ENCODE measurements around the gene TMEFF1. TPM values are rescaled to one million over a fixed set of nuclear protein-coding genes. Genes with fewer than 3 reads are reported as not detected.
"Not testable (repeated sequence)": the region's sequence is repeated elsewhere in the genome, so short reads cannot be mapped to it uniquely, and the experiment has no call there.

TMEFF1 gene
- polyA plus RNA-seq, 3 donors: 5.5 to 10.3 (median 7.4) TPM

GRCh38 chr9:100527180-100527794, 54.3 kb downstream of the TMEFF1 start:
- DNase-seq (ENCODE audit: extremely low read depth in 1 of 11, low read depth in 9 of 11, low spot score in 4 of 11): not testable (repeated sequence)

GRCh38 chr9:100534401-100534800, 61.5 kb downstream of the TMEFF1 start:
- DNase-seq (ENCODE audit: extremely low read depth in 1 of 11, low read depth in 9 of 11, low spot score in 4 of 11): no peak

- DNase-seq (ENCODE audit: extremely low read depth in 1 of 11, low read depth in 9 of 11, low spot score in 4 of 11): no peak
Measured at GRCh38 chr9:100540327-100540726, 67.4 kb downstream of the TMEFF1 start.

- DNase-seq (ENCODE audit: extremely low read depth in 1 of 11, low read depth in 9 of 11, low spot score in 4 of 11): no peak
Measured at GRCh38 chr9:100549048-100549447, 76.1 kb downstream of the TMEFF1 start.

- no peak for DNase-seq (ENCODE audit: extremely low read depth in 1 of 11, low read depth in 9 of 11, low spot score in 4 of 11)
Measured at GRCh38 chr9:100554935-100555401, 82.0 kb downstream of the TMEFF1 start.

DNA sequence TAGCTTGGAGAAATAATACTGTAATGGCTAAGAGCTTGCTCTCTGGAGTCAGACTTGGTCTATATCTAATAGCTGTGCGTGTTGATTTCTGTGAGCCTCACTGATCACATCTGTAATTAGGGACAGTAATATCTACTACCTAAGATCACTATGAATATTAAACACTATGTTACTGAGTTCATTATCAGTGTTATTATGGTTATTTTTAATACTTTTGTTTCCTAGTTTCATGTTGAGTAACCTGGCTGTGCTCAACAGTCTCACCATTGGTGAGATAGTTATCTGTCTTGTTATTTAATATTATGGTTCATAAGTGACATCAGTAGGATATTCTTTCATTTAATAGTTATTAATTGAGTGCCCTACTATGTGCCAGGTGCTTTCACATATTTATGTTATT, 82.5 kb downstream of the TMEFF1 start:
- no peak for DNase-seq (ENCODE audit: extremely low read depth in 1 of 11, low read depth in 9 of 11, low spot score in 4 of 11)

DNA sequence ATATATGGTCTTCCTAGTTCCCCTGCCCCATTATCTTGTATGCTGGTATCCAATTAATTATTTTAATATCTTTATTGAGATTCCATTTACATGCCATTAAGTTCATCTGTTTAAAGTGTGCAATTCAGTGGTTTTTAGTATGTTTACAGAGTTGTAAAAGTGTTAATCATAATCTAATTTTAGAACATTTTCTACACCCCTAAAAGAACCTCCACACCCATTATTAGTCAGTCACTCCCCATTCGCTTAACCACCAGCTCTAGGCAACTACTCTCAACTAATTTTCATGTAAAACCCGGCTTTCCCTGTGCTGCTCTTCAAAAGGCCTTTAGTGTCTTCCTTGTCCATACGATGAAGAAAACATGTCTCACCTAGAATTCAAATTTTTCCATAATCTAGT, 84.1 kb downstream of the TMEFF1 start:
- DNase-seq (ENCODE audit: extremely low read depth in 1 of 11, low read depth in 9 of 11, low spot score in 4 of 11): no peak

DNA sequence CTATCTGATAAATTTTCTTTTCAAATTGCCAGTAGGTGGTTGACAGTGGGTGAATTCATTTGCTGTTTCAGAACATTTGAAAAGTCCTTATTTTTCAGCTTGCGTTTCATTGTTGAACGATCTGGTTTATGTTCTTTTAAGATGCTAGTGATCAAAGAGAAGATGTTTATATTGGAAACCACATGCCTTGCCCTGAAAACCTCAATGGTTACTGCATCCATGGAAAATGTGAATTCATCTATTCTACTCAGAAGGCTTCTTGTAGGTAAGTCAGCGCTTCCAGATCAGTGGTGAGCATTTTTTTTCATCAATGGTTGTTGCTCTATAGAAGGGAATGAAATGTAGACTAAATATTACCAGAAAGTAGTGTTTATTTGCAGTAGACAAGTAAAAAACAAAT, 88.3 kb downstream of the TMEFF1 start:
- DNase-seq (ENCODE audit: extremely low read depth in 1 of 11, low read depth in 9 of 11, low spot score in 4 of 11): no peak

- no peak for DNase-seq (ENCODE audit: extremely low read depth in 1 of 11, low read depth in 9 of 11, low spot score in 4 of 11)
Measured at GRCh38 chr9:100567856-100568255, 94.9 kb downstream of the TMEFF1 start.

GRCh38 chr9:100573655-100574260, 100.8 kb downstream of the TMEFF1 start:
- DNase-seq (ENCODE audit: extremely low read depth in 1 of 11, low read depth in 9 of 11, low spot score in 4 of 11): no peak

DNA sequence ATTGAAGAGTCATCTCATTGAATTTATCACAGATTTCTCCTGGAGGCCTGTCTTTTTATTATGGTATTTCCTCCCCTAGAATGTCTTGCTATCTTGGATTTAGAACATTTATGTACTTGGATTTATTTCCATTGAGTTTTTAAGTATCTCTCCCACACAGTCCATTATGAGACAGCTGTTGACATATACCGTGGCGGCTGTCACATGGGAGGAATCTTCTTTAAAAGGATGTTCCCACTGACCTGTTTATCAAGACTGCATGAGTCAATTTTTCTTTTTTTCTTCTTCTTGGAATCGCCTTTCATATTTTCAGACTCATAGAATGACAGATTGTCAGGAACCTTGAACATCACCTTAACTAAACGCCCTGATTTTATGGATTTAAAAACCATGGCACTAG, 102.1 kb downstream of the TMEFF1 start:
- DNase-seq (ENCODE audit: extremely low read depth in 1 of 11, low read depth in 9 of 11, low spot score in 4 of 11): no peak

GRCh38 chr9:100575765-100576386, 102.9 kb downstream of the TMEFF1 start:
- no peak for DNase-seq (ENCODE audit: extremely low read depth in 1 of 11, low read depth in 9 of 11, low spot score in 4 of 11)

DNA sequence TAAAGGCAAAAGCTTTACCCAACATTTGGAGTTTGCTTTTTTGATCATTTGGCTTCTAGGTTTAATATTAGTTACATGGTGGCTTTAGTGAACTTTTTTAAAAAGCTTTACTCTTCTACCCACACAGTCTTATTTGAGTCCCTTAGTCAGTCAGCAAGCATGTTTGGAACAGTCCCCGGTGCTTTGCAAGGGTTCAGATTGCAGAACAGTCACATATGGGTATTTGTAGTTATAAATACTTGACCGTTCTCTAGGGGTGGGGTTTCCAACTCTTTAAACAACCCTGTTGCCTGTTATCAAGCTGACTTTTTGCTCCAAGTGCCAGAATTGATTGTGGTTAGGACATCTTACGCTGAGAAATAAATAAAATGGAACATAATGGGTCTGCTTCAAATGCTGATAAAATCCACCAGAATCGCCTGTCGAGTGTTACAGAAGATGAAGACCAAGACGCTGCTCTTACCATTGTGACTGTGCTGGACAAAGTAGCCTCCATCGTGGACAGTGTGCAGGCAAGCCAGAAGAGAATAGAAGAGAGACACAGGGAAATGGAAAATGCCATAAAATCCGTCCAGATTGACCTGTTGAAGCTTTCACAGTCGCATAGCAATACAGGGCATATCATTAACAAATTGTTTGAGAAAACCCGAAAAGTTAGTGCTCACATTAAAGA, 105.0 kb downstream of the TMEFF1 start, which contains the start of gene CAVIN4:
CAVIN4 (plus strand) TSS at position 304 of the 673 bp plus-strand sequence; CDS start at position 369, 65 bp downstream.
- DNase-seq (ENCODE audit: extremely low read depth in 1 of 11, low read depth in 9 of 11, low spot score in 4 of 11): no peak

GRCh38 chr9:100578610-100579009, 105.7 kb downstream of the TMEFF1 start:
- no peak for DNase-seq (ENCODE audit: extremely low read depth in 1 of 11, low read depth in 9 of 11, low spot score in 4 of 11)

- DNase-seq (ENCODE audit: extremely low read depth in 1 of 11, low read depth in 9 of 11, low spot score in 4 of 11): no peak
Measured at GRCh38 chr9:100579665-100580064, 106.7 kb downstream of the TMEFF1 start.

- DNase-seq (ENCODE audit: extremely low read depth in 1 of 11, low read depth in 9 of 11, low spot score in 4 of 11): no peak
Measured at GRCh38 chr9:100580257-100580656, 107.3 kb downstream of the TMEFF1 start.

DNA sequence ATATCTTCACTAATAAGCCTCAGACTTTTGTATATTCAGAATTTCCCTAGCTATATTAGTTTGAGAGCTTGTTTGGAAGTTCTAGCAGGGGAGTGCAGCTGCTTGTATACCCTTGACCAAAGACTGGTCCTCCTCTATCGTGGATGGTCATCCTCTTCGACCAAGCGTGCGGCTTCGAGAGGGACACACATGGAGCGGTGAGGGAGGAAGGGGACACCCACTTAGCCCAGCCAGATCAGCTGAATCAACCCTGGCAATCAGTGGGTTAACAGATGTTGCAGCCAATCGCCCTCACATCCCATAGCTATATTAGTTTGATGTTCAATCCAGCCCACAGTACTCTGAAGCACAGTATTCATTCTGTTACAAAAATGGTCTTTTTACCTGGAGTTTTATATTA, 108.1 kb downstream of the TMEFF1 start:
- DNase-seq (ENCODE audit: extremely low read depth in 1 of 11, low read depth in 9 of 11, low spot score in 4 of 11): no peak

GRCh38 chr9:100581661-100582060, 108.7 kb downstream of the TMEFF1 start:
- DNase-seq (ENCODE audit: extremely low read depth in 1 of 11, low read depth in 9 of 11, low spot score in 4 of 11): no peak

DNA sequence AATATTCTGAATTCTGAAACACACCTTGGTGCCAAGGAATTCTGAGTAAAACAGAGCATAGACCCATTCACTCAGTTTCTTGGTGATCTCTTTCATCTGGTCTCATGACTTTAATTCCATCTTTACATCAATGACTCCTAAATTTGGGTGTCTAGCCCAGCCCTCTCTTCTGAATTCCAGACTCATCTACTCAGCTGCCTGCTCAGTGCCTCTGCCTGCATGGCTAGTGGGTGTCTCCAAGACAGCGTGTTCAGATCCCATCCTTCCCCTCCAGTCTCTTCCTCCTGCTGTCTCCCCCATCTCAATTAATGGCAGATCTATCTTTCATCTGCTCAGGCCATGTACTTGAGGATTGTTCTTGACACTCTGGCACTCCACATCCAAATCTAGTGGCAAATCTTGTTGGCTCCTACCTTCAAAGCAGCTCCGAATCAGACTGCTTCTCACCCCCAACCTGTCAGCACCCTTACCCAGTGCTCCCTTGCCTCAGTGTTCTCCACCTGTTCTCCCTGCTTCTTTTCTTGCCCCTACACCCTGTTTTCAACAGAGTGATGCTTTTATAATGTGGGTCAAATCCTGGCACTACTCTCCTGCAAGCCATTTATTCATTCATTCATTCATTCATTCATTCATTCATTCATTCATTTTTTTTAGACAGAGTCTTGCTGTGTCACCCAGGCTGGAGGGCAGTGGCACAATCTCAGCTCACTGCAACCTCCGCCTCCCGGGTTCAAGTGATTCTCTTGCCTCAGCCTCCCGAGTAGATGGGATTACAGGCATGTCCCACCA, 110.3 kb downstream of the TMEFF1 start:
- no peak for DNase-seq (ENCODE audit: extremely low read depth in 1 of 11, low read depth in 9 of 11, low spot score in 4 of 11)
